GM12878 (cell line): Measurements from ENCODE around the gene PRRX1. TPM values are rescaled to one million over a fixed set of nuclear protein-coding genes. Genes with fewer than 3 reads are reported as not detected.

Experiments
- CBX3 ChIP-seq: fragments of 200-600 bp; sonication (generic); IDR thresholded peaks from 2 replicates; pipeline ENCODE4 v1.6.1; 2016; ENCODE audit warnings: low read depth, borderline replicate concordance
- CEBPB ChIP-seq, 2 experiments: fragments of 150-350 bp in 1 of 2; IDR thresholded peaks; 2 replicates each; pipeline ENCODE4 v1.6.1; 2012 to 2014; ENCODE audit warnings: low read depth in 2 of 2, low read length in 2 of 2, borderline replicate concordance in 1 of 2, inconsistent platforms in 1 of 2
- FOXM1 ChIP-seq: IDR thresholded peaks from 2 replicates; pipeline ENCODE4 v1.6.1; 2012; ENCODE audit warnings: low read depth, mild to moderate bottlenecking, inconsistent platforms, low read length, moderate library complexity
- GABPA ChIP-seq: IDR thresholded peaks from 2 replicates; pipeline ENCODE4 v1.6.1; 2014; ENCODE audit warnings: antibody characterized with exemption, low read depth, mild to moderate bottlenecking, inconsistent platforms
- HDAC2 ChIP-seq: fragments of 200-600 bp; sonication (generic); IDR thresholded peaks from 2 replicates; pipeline ENCODE4 v1.6.1; 2017
- MAX ChIP-seq: IDR thresholded peaks from 2 replicates; pipeline ENCODE4 v1.6.1; 2012; ENCODE audit warnings: low read depth, low read length, improper control_type of control experiment
- NBN ChIP-seq: fragments of 450-650 bp; IDR thresholded peaks from 2 replicates; pipeline ENCODE4 v1.6.1; 2016
- NR2C1 ChIP-seq: fragments of 450-650 bp; IDR thresholded peaks from 2 replicates; pipeline ENCODE4 v1.6.1; 2017; ENCODE audit warnings: antibody characterized with exemption, mild to moderate bottlenecking, moderate library complexity
- NR2C2 ChIP-seq: IDR thresholded peaks from 2 replicates; pipeline ENCODE4 v1.6.1; 2011; ENCODE audit warnings: borderline replicate concordance, low read depth; ENCODE audit not compliant: control insufficient read depth, insufficient read length
- RAD51 ChIP-seq: fragments of 450-650 bp; IDR thresholded peaks from 2 replicates; pipeline ENCODE4 v1.6.1; 2016; ENCODE audit warnings: moderate library complexity, mild to moderate bottlenecking, inconsistent platforms
- SKIL ChIP-seq: fragments of 450-650 bp; IDR thresholded peaks from 2 replicates; pipeline ENCODE4 v1.6.1; 2017; ENCODE audit warnings: mild to moderate bottlenecking, low read depth, inconsistent platforms; ENCODE audit not compliant: poor library complexity, severe bottlenecking
- polyA plus RNA-seq, 11 experiments: library from polyadenylated mRNA; depleted of rRNA in 4 of 11; unstranded in 6 of 11; stranded (reverse) in 5 of 11; fragments of >200 nt; fragmentation: Nextera tagmentation in 4 of 11; fragmentation: Illumina TruSeq in 1 of 11; extraction: Ambion mirVana in 4 of 11; extraction: Trizol in 1 of 11; gene quantifications; 1 replicate in 1 of 11; 2 replicates in 10 of 11; pipeline versions ENCODE4 v1.2.1 to v1.2.3, GENCODE V29; 2011 to 2016; ENCODE audit warnings: inconsistent platforms in 2 of 11, missing spikeins in 2 of 11, low read depth in 1 of 11
- total RNA-seq, 4 experiments: library from RNA; depleted of rRNA in 3 of 4; stranded (reverse); fragments of >200 nt in 3 of 4; fragmentation: Illumina TruSeq in 1 of 4; extraction: Trizol in 1 of 4; gene quantifications; 2 replicates each; pipeline versions ENCODE4 v1.2.1 to v1.2.3, GENCODE V29; 2013 to 2021

Gene PRRX1
- total and polyA plus RNA-seq, 10 of the 15 experiments (the other 5 are each of a cell fraction or from before 2014, with no cell fraction given), result 0.42 to 64.6 (median 1.5) TPM

- TF ChIP-seq SKIL, result no peak
- TF ChIP-seq HDAC2, result no peak
- no peak for TF ChIP-seq CBX3
- TF ChIP-seq RAD51, result no peak
- no peak for TF ChIP-seq FOXM1
- no peak for TF ChIP-seq NBN
- TF ChIP-seq CEBPB (IDR thresholded peaks at IDR 0.05; ENCODE audit: borderline replicate concordance in 1 of 2, low read depth in 2 of 2, low read length in 2 of 2), result no peak
- no peak for TF ChIP-seq MAX
- no peak for TF ChIP-seq NR2C1
- TF ChIP-seq NR2C2, result no peak
- TF ChIP-seq GABPA, result no peak
Measured at GRCh38 chr1:170776777-170777176, 112.8 kb downstream of the PRRX1 start (continued).

Other genes starting within 250 kb of the PRRX1 start
- 11.5 and 11.8 TPM in 2 replicates for gene GORAB, start 132.0 kb upstream of the PRRX1 start, total RNA-seq (2014; rRNA removed)
- 10.5 and 13.0 TPM in 2 replicates for gene GORAB, start 132.0 kb upstream of the PRRX1 start, total RNA-seq (2014; rRNA removed; fragmentation: Illumina TruSeq; extraction: Trizol)
- gene GORAB, start 132.0 kb upstream of the PRRX1 start, total RNA-seq (2021), result 9.0 and 10.2 TPM in 2 replicates
- 38.6 and 50.8 TPM in 2 replicates for gene GORAB, start 132.0 kb upstream of the PRRX1 start, polyA plus RNA-seq (2011; rRNA removed)
- 15.9 and 16.2 TPM in 2 replicates for gene GORAB, start 132.0 kb upstream of the PRRX1 start, polyA plus RNA-seq (2014; fragmentation: Illumina TruSeq; extraction: Trizol)
- 1 to 10 TPM; 5.5 to 7.6 TPM for gene GORAB, start 132.0 kb upstream of the PRRX1 start, polyA plus RNA-seq (2014; fragmentation: Nextera tagmentation; extraction: Ambion mirVana)
- 11.4 and 12.8 TPM in 2 replicates for gene GORAB, start 132.0 kb upstream of the PRRX1 start, polyA plus RNA-seq (2014; rRNA removed)
- 1 to 10 TPM; 9.3 to 9.7 TPM for gene GORAB, start 132.0 kb upstream of the PRRX1 start, polyA plus RNA-seq (2016; fragmentation: Nextera tagmentation; extraction: Ambion mirVana)